ENCODE measurements around the gene DYNLT4. TPM values are rescaled to one million over a fixed set of nuclear protein-coding genes. Genes with fewer than 3 reads are reported as not detected.
A peak's percentile ranks its signal among the peaks of the same experiment; 100 is the strongest.

DYNLT4 gene
- total and polyA plus RNA-seq, 2 of the 13 experiments (the other 11 are each of a cell fraction or from before 2014, with no cell fraction given): 0.77 TPM; not detected in 1

GRCh38 chr1:44827197-44828002 is 20.2 kb upstream of the DYNLT4 start (continued):
- TF ChIP-seq ZNF619 (CRISPR knock-in tag; IDR thresholded peaks at IDR 0.05) (no peak), ZIK1 (CRISPR knock-in tag; IDR thresholded peaks at IDR 0.05; ENCODE audit: borderline replicate concordance, low read depth) (no peak), ZNF772 (CRISPR knock-in tag; IDR thresholded peaks at IDR 0.05) (peak; percentile 33), ZNF207 (IDR thresholded peaks at IDR 0.05; ENCODE audit: borderline replicate concordance) (no peak), SMYD3 (CRISPR knock-in tag; IDR thresholded peaks at IDR 0.05) (no peak), ATM (IDR thresholded peaks at IDR 0.05; ENCODE audit: borderline replicate concordance) (no peak), ZNF282 (IDR thresholded peaks at IDR 0.05; ENCODE audit: partially characterized antibody) (no peak), BCLAF1 (IDR thresholded peaks at IDR 0.05) (no peak), WIZ (CRISPR knock-in tag; IDR thresholded peaks at IDR 0.05) (no peak), FOXK1 (CRISPR knock-in tag; IDR thresholded peaks at IDR 0.05; ENCODE audit: borderline replicate concordance, low read depth) (no peak), ARID5B (CRISPR knock-in tag; IDR thresholded peaks at IDR 0.05) (no peak), ZKSCAN5 (CRISPR knock-in tag; IDR thresholded peaks at IDR 0.05) (no peak; the same call in 1 of the 2 replicates), ZMYM4 (CRISPR knock-in tag; IDR thresholded peaks at IDR 0.05) (peak; percentile 62; the same call in 1 of the 2 replicates), ZNF616 (CRISPR knock-in tag; IDR thresholded peaks at IDR 0.05; ENCODE audit: low read depth) (no peak), NONO (IDR thresholded peaks at IDR 0.05) (no peak), NONO (CRISPR knock-in tag; conservative IDR thresholded peaks at IDR 0.05) (peak; percentile 41; the same call in 1 of the 2 replicates), ARID3A (IDR thresholded peaks at IDR 0.05; ENCODE audit: low read depth, low read length) (no peak), ZNF709 (CRISPR knock-in tag; IDR thresholded peaks at IDR 0.05) (no peak), GLI4 (CRISPR knock-in tag; IDR thresholded peaks at IDR 0.05; ENCODE audit: borderline replicate concordance) (no peak; the same call in 1 of the 2 replicates), PHF5A (CRISPR knock-in tag; IDR thresholded peaks at IDR 0.05; ENCODE audit: low read depth, unreplicated experiment) (no peak), MLX (CRISPR knock-in tag; IDR thresholded peaks at IDR 0.05) (no peak), HNRNPL (IDR thresholded peaks at IDR 0.05; ENCODE audit: low read depth, low read length) (peak; percentile 90)
